DND-41 (cell line): ENCODE data around the gene OR2AT4.

Experiments
- ATAC-seq: fragments of 200-7000 bp; cut with Tn5 transposase; 3 replicates; pipeline ENCODE4 v1.9.1; 2021; ENCODE audit warnings: low read depth; ENCODE audit not compliant: insufficient read depth
- DNase-seq: peaks from one replicate; pipeline ENCODE4 v3.0.0-alpha.2; 2020
- H2AFZ ChIP-seq: 2 replicates; pipeline ENCODE4 v1.6.0; 2012; ENCODE audit warnings: low read depth, low read length
- H3K27ac ChIP-seq: 2 replicates; pipeline ENCODE4 v1.5.1; 2012; ENCODE audit warnings: low read length, inconsistent platforms
- H3K27me3 ChIP-seq: fragments of 200-600 bp; sonication (generic); 2 replicates; pipeline ENCODE4 v1.6.0; 2012; ENCODE audit warnings: low read length, mild to moderate bottlenecking, inconsistent platforms; ENCODE audit not compliant: insufficient read depth, poor library complexity
- H3K36me3 ChIP-seq: 2 replicates; pipeline ENCODE4 v1.5.1; 2012; ENCODE audit warnings: low read length, inconsistent platforms; ENCODE audit not compliant: insufficient read depth
- H3K4me1 ChIP-seq: 2 replicates; pipeline ENCODE4 v1.5.1; 2012; ENCODE audit warnings: mild to moderate bottlenecking, low read length; ENCODE audit not compliant: insufficient read depth
- H3K4me2 ChIP-seq: 2 replicates; pipeline ENCODE4 v1.6.0; 2012; ENCODE audit warnings: mild to moderate bottlenecking, moderate library complexity, low read length, inconsistent platforms; ENCODE audit not compliant: insufficient read depth
- H3K4me3 ChIP-seq, 2 experiments: fragments of 200-600 bp in 1 of 2; shearing (Covaris generic) in 1 of 2; 2 replicates each; pipeline ENCODE4 v1.5.1; 2012 to 2016; ENCODE audit warnings: inconsistent platforms in 2 of 2, low read length in 2 of 2, mild to moderate bottlenecking in 2 of 2, low read depth in 1 of 2, moderate library complexity in 1 of 2
- H3K79me2 ChIP-seq: 2 replicates; pipeline ENCODE4 v1.6.0; 2012; ENCODE audit warnings: low read length, inconsistent platforms; ENCODE audit not compliant: insufficient read depth
- H3K9ac ChIP-seq: 2 replicates; pipeline ENCODE4 v1.6.0; 2012; ENCODE audit warnings: low read depth, mild to moderate bottlenecking, inconsistent platforms, low read length, moderate library complexity
- H3K9me3 ChIP-seq: 2 replicates; pipeline ENCODE4 v1.5.1; 2012; ENCODE audit warnings: low read length, moderate library complexity, mild to moderate bottlenecking, inconsistent platforms; ENCODE audit not compliant: insufficient read depth, severe bottlenecking
- H4K20me1 ChIP-seq: 2 replicates; pipeline ENCODE4 v1.6.0; 2012; ENCODE audit warnings: low read length; ENCODE audit not compliant: insufficient read depth
- EZH2 ChIP-seq: IDR thresholded peaks from 3 replicates; pipeline ENCODE4 v1.6.1; 2012; ENCODE audit warnings: borderline replicate concordance, low read depth, mild to moderate bottlenecking, moderate library complexity, low read length, inconsistent platforms; ENCODE audit not compliant: severe bottlenecking
- TF ChIP-seq, protein P1 (sequence below): IDR thresholded peaks from 2 replicates; pipeline ENCODE4 v1.5.1; 2012; ENCODE audit warnings: borderline replicate concordance, low read length, moderate library complexity, mild to moderate bottlenecking; ENCODE audit not compliant: poor library complexity, severe bottlenecking; ENCODE audit errors: extremely low read depth

Gene OR2AT4

DNA sequence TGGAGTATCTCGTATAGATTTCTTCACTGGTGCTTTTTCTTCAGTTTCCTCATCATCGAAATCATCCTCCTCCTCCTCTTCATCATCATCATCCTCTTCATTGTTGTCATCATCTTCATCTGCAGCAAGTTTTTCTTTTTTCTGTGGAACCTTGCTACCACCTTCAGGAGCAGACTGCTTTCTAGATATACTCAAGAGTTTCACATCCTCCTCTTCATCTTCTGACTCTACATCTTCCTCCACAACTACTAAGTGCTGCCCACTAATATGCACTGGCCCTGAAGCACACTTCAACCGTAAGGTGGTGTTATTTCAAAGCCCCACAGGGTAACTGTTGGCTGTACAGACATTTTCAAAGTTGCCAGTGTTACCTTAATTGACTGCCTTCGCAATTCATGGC lies 17.1 kb downstream of the OR2AT4 start:
- H2AFZ ChIP-seq = no peak overlapping the region
- no peak overlapping the region for H3K27ac ChIP-seq
- TF ChIP-seq EZH2 = no peak
- TF ChIP-seq, protein P1, sequence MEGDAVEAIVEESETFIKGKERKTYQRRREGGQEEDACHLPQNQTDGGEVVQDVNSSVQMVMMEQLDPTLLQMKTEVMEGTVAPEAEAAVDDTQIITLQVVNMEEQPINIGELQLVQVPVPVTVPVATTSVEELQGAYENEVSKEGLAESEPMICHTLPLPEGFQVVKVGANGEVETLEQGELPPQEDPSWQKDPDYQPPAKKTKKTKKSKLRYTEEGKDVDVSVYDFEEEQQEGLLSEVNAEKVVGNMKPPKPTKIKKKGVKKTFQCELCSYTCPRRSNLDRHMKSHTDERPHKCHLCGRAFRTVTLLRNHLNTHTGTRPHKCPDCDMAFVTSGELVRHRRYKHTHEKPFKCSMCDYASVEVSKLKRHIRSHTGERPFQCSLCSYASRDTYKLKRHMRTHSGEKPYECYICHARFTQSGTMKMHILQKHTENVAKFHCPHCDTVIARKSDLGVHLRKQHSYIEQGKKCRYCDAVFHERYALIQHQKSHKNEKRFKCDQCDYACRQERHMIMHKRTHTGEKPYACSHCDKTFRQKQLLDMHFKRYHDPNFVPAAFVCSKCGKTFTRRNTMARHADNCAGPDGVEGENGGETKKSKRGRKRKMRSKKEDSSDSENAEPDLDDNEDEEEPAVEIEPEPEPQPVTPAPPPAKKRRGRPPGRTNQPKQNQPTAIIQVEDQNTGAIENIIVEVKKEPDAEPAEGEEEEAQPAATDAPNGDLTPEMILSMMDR = no peak
- H3K9ac ChIP-seq = no peak overlapping the region
- H3K4me1 ChIP-seq = no peaks in the 10 kb centered on the region
- H3K9me3 ChIP-seq = no peaks in the 10 kb centered on the region
- no peak overlapping the region for H3K4me2 ChIP-seq
- H3K27me3 ChIP-seq = no peaks in the 10 kb centered on the region
- H3K4me3 ChIP-seq = no peak overlapping the region
- no peaks in the 10 kb centered on the region for H3K36me3 ChIP-seq
- no peaks in the 10 kb centered on the region for H3K79me2 ChIP-seq
- DNase-seq (no peak), ATAC-seq (no peak)
- H4K20me1 ChIP-seq = no peaks in the 10 kb centered on the region

DNA sequence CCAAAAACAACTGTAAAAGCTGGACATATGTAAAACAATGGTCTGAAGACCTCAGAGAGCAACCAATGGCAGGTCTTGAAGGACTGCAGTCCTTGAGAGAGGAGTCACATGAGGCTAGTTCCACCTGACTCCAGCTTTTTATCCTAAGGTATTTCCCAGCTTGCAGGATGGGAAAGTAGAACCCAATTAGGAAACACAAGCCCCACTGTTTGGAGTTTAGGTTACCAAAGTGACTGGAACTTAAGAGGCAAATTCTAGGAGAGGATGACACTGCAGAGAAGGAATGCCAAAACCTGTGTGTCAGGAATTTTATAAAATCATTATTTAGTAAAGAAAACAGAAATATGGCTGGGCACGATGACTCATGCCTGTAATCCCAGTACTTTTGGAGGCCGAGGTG lies 18.4 kb downstream of the OR2AT4 start:
- H3K9ac ChIP-seq = no peak overlapping the region
- H3K27ac ChIP-seq = no peak overlapping the region
- H4K20me1 ChIP-seq = no peaks in the 10 kb centered on the region
- no peak overlapping the region for H3K4me2 ChIP-seq
- no peak overlapping the region for H3K4me3 ChIP-seq
- ATAC-seq (no peak), DNase-seq (no peak)
- no peaks in the 10 kb centered on the region for H3K36me3 ChIP-seq
- no peaks in the 10 kb centered on the region for H3K79me2 ChIP-seq
- no peak for TF ChIP-seq EZH2
- TF ChIP-seq, protein P1 = no peak
- H3K9me3 ChIP-seq = no peaks in the 10 kb centered on the region
- H3K27me3 ChIP-seq = no peaks in the 10 kb centered on the region
- H2AFZ ChIP-seq = no peak overlapping the region
- no peaks in the 10 kb centered on the region for H3K4me1 ChIP-seq

DNA sequence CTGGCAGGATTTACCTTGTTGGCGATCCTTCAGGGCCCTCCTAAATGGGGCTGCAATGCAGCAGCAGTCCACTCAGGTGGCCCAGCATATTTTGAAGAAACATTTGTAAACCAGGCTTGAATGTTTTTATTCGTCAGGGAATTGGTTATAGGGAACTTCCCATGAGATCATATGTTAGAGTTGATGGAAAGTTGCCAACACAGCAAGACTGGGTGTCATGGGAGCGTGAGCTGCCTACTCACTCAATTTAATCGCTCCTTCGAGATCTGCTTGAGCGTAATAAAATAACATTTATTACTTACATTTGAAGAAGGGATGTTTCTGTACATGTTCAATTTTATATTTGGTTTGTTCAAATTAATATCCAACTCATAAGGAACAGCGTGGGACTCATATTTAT lies 19.4 kb downstream of the OR2AT4 start:
- TF ChIP-seq EZH2 = no peak
- TF ChIP-seq, protein P1 = no peak
- Histone ChIP-seq H3K9me3 (no peaks in the 10 kb centered on the region), H3K4me2 (no peak overlapping the region), H3K79me2 (no peaks in the 10 kb centered on the region), H3K4me3 (no peak overlapping the region), H3K27ac (no peak overlapping the region), H2AFZ (no peak overlapping the region), H3K27me3 (no peaks in the 10 kb centered on the region), H3K4me1 (no peaks in the 10 kb centered on the region), H3K36me3 (no peaks in the 10 kb centered on the region), H4K20me1 (no peaks in the 10 kb centered on the region), H3K9ac (no peak overlapping the region)
- ATAC-seq = no peak
- DNase-seq = no peak

- no peak overlapping the region for H2AFZ ChIP-seq
- no peak overlapping the region for H3K9ac ChIP-seq
- H4K20me1 ChIP-seq = no peaks in the 10 kb centered on the region
- H3K79me2 ChIP-seq = no peaks in the 10 kb centered on the region
- H3K36me3 ChIP-seq = no peaks in the 10 kb centered on the region
- no peak for ATAC-seq
- DNase-seq = no peak
- no peak overlapping the region for H3K27ac ChIP-seq
- no peak overlapping the region for H3K4me2 ChIP-seq
- H3K4me1 ChIP-seq = no peaks in the 10 kb centered on the region
- H3K9me3 ChIP-seq = no peaks in the 10 kb centered on the region
- no peak overlapping the region for H3K4me3 ChIP-seq
- TF ChIP-seq EZH2 = no peak
- TF ChIP-seq, protein P1 = no peak
- H3K27me3 ChIP-seq = no peaks in the 10 kb centered on the region
Observed at GRCh38 chr11:75076671-75077070, 20.0 kb downstream of the OR2AT4 start.
